Tibial nerve (tissue), 4 donors: ENCODE data around the gene SYP.

Experiments used
- CTCF ChIP-seq, 5 experiments: fragments of 200-600 bp in 3 of 5; fragments of 450-650 bp in 2 of 5; sonication (generic) in 3 of 5; IDR thresholded peaks; one replicate each; pipeline ENCODE4 v1.5.1; 2016 to 2019; ENCODE audit warnings: antibody characterized with exemption in 5 of 5, mild to moderate bottlenecking in 3 of 5, moderate library complexity in 2 of 5
- EP300 ChIP-seq, 2 donors: sonication (generic); formaldehyde crosslinking; IDR thresholded peaks; one replicate each; pipeline ENCODE4 v1.6.1; 2017; ENCODE audit warnings: antibody characterized with exemption in 2 of 2, mild to moderate bottlenecking in 1 of 2
- POLR2A ChIP-seq, 2 donors: fragments of 450-650 bp; IDR thresholded peaks; one replicate each; pipeline ENCODE4 v1.6.1; 2017; ENCODE audit warnings: antibody characterized with exemption in 2 of 2, mild to moderate bottlenecking in 2 of 2, moderate library complexity in 2 of 2

- no peak for TF ChIP-seq CTCF (IDR thresholded peaks at IDR 0.05)
- no peak for TF ChIP-seq POLR2A (IDR thresholded peaks at IDR 0.05)
- no peak for TF ChIP-seq EP300 (IDR thresholded peaks at IDR 0.05)
These were observed 38.4 kb downstream of the SYP start for GRCh38 chrX:49161632-49162031.
